NCI-H69 (cell line): ENCODE measurements around the gene ATRN.
"Not testable (repeated sequence)": the region's sequence is repeated elsewhere in the genome, so short reads cannot be mapped to it uniquely, and the experiment has no call there.

ENCODE experiments used
- DNase-seq: peaks from one replicate; lab custom pipeline; 2025; lab: John Stamatoyannopoulos, UW

The ATRN gene

DNA sequence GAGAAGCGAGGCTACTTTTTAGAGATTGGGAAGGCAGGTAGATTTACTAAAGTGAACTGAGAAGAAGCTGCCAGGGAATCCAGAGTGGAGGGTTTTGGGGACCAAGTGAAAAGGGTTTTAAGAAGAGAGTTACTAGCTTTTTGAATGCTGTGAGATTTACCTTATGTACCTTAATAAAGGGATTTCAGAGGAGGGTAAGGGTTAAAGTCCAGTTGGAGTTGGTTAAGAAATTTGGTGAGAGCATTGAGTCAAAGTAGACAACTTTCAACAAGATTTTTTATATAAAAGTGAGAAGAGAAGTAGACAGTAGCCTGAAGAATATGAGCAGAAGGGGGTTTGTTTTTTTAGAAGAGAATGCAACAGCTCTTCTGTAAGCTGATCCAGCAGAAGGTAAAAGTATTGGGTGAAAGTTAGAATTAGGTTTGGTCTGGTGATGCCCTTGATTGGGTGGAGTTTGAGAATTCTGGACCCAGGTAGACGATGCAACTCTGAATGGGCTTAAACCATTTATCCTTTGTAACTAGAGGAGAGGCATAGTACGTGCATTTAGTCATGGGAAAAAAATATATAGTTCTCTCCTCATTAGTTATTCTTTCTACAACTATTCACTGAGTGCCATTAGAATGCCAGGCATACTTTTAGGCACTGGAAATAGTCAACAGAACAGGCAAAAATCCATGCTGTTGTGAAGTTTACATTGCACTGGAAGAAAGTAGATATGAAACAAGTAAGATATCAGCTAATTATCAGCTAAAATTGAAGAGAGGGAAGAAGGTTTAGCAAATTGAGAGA is 44.8 kb downstream of the ATRN start:
- no peak for DNase-seq

DNA sequence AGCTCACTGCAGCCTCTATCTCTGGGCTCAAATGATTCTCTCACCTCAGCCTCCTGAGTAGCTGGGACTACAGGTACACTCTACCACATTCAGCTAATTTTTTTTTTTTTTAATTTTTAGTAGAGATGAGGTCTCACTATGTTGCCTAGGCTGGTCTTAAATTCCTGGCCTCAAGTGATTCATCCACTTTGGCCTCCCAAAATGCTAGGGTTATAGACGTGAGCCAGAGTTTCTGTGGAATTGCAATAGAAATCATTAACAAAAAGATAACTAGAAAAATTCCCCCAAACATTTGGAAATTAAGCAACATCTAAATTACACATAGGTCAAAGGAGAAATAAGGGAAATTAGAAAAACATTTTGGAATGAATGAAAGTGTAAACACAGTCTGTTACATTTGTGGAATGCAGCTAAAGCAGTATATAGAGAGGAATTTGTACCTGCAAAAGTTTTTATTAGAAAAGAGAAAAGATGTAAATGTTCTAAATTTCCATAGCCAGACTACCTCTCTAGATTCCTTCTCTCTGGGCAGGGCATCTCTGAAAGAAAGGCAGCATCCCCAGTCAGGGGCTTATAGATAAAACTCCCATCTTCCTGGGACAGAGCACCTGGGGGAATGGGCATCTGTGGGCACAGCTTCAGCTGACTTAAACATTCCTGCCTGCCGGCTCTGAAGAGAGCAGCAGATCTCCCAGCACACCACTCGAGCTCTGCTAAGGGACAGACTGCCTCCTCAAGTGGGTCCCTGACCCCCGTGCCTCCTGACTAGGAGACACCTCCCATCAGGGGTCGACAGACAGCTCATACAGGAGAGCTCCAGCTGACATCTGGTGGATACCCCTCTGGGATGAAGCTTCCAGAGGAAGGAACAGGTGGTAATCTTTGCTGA is 51.3 kb downstream of the ATRN start:
- no peak for DNase-seq

DNA sequence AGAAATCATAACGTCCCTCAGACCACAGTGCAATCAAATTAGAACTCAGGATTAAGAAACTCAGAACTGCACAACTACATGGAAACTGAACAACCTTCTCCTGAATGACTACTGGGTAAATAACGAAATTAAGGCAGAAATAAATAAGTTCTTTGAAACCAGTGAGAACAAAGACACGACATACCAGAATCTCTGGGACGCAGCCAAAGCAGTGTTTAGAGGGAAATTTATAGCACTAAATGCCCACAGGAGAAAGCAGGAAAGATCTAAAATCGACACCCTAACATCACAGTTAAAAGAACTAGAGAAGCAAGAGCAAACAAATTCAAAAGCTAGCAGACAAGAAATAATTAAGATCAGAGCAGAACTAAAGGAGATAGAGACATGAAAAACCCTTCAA is 53.9 kb downstream of the ATRN start:
- not testable (repeated sequence) for DNase-seq

DNA sequence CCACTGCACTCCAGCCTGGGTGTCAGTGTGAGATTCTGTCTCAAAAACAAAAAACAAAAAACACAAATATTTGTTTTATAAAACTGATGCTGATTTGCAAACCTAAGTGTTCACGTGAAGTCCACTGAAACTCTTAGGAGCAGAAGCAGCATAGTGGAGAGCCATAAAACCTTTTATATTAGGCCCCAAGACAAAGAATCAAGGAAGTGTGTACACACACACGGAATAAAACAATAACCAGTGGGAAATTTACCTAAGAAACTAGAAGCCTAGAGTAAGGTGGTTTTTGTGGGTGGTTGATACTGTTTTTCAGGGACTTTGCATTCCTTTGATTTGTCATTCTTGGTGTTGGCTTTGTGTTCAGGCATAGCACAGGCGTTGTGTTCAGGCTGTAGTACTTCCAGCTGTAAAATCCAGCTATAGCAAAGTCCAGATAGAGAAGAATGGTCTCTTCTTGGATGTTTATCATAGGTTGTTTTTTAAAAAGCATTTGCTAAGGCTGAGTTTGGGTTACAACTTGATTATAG is 61.3 kb downstream of the ATRN start:
- no peak for DNase-seq

DNA sequence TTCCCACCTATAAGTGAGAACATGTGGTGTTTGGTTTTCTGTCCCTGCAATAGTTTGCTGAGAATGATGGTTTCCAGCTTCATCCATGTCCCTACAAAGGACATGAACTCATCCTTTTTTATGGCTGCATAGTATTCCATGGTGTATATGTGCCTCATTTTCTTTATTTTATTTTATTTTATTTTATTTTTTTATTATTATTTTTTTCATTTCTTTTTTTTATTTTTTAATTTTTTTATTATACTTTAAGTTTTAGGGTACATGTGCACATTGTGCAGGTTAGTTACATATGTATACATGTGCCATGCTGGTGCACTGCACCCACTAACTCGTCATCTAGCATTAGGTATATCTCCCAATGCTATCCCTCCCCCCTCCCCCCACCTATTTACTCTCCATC is 66.9 kb downstream of the ATRN start:
- not testable (repeated sequence) for DNase-seq

- no peak for DNase-seq
Measured at GRCh38 chr20:3539311-3540107, 68.7 kb downstream of the ATRN start.

DNA sequence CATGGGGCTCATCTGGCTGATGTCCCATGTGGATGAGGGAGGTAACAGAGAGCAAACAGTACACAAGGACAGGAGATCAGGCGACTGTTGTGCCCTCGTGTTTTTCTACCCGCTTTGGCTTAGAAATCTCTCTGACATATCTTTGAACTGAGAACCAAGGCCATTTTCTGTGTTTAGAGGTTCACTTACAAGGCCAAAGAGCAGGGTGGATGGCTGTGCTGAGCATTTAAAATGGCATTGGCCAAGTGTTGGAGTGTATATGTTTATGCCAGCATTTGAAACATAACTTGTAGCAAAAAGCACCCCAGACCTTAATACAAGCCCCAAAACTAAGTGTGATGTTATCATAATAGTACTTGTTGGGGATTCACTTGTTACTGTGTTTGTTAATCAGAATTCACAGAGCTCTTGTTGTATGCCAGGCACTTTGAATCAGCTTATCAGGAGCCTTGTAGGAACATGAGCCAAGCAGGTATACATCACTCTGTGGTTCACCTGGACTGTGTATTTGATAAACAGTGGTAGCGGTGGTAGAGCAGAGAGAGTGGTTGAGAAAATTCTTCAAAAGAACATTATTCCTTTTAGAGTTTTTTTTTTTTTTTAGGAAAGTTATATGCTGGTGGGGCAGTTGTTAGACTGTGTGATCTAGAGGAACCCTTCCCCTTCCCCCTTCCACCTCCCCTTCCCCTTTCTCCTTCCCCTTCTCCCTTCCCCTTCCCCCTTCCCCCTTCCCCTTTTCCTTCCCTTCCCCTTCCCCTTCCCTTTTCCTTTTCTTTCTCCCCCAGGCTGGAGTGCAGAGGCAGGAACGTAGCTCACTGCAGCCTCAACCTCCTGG is 71.3 kb downstream of the ATRN start:
- no peak for DNase-seq

- DNase-seq, result no peak
Measured at GRCh38 chr20:3543901-3544507, 73.2 kb downstream of the ATRN start.

GRCh38 chr20:3545401-3545925 is 74.6 kb downstream of the ATRN start:
- no peak for DNase-seq

DNA sequence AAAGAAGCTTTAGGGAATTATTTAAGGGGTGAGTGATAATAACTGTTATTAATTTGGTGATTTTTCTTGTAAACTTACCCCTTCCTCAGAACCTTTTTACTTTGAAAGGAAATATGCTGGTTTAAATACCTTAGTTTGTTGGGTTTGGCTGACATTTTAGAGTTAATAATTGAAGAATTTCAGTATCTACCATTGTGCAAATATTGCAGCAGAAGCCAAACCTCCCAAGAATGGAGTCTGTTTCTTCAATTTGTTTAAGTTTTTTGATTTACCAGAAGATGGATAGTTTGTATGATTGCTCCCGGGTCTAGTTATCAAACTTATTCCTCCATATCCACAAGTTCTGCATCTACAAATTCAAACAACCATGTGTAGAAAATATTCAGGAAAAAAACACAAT is 77.1 kb downstream of the ATRN start:
- no peak for DNase-seq

DNA sequence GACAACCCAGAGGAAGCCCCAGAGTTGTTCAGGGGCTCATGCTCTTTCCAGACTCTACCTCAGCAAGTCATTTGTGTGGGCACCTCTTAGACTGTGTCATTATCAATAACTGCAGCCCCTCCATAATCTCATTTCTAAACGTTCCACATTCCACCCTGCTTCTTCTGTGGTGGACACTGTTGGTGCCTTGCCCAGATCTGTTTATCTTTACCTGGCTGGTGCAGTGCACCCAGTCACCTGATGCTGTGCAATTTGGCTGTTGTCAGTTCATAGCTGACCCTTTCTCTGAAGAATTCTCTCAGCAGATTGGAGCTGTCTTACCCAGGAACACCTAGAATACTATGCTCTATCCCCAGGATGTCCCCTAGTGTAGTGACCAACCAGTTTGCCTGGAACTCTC is 80.0 kb downstream of the ATRN start:
- DNase-seq, result no peak

DNA sequence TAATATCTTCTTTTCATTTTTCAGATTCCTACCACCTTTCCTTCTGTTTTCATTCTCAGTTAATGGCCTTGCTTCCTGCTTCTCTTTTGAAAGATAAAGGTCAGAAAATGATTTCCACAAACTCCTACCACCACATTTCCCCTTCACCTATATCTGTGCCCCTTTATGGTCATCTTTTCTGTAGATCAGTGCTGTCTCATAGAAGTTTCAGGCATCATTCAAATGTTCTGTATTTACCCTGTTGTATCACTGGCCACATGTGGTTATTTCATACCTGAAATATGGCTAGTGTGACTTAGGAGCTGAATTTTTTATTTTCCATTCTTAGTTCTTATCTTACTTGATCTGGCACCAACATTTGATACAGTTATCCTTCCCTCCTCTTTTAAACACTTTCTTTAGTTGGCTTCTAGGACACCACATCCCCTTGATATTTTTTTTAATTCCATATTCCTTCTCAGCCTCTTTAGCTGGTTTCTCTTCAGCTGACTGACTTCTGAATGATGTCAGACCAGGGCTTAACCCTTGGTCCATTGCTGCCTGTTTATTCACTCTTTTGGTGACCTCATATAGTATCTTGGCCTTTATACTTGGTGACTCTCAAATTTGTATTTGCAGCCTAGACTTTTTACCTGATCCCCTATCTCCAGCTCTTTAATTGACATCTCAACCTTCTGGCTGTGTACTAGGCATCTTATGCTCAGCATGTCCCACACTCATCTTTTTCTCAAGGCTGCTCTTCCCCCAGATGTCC is 81.0 kb downstream of the ATRN start:
- DNase-seq, result no peak

DNA sequence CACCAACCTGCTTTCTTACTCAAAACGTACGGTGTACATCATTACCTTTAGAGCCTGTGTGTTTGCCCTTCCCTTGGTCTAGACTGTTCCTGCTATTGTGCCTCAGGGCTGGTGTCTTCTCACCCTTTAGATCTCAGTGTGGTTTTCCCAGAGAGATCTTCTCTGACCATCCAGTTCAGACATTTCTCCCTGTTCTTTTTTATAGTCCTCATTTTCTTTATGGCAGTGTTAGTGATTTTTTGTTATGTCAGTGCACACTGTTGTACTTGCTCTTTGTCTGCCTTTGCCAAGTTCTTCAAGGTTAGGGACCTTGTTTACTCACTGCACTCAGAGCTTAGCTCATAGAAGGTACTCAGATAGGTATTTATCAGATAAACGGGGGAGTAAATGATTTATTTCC is 82.8 kb downstream of the ATRN start:
- no peak for DNase-seq

GRCh38 chr20:3557237-3557785 is 86.5 kb downstream of the ATRN start:
- DNase-seq, result no peak

GRCh38 chr20:3559231-3559630 is 88.4 kb downstream of the ATRN start:
- DNase-seq, result no peak

DNA sequence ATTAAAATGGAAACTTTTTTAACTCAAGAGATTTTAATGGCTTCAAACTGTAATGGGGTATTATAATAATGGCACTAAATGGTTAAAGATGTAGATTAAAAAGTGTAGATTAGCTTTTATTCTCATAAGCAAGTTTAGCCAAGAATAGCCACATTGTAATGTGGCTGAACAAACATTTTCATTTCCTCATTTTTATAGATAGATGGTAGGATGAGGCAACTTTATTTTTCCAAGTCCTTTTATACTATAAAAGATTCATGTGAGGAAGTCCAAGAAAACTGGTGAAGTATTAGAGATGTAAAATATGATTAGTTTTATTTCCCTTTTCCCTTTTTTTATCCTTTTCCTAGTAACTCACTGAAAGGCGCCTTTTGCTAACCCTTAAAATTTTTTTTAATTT is 88.8 kb downstream of the ATRN start:
- DNase-seq, result no peak

DNA sequence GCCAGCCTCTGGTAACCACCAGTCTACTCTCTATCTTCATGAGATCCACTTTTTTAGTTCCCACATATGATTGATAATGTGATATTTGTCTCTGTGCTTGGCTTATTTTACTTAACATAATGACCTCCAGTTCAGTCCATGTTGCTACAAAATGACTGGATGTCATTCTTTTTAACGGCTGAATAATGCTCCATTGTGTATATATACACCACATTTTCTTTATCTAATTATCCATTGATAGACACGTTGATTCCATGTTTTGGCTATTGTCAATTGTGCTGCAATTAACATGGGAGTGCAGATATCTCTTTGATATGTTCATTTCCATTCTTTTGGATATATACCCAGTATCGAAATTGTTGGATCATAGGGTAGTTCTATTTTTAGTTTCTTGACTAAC is 89.3 kb downstream of the ATRN start:
- DNase-seq, result no peak

GRCh38 chr20:3560578-3560977 is 89.8 kb downstream of the ATRN start:
- DNase-seq, result no peak

DNA sequence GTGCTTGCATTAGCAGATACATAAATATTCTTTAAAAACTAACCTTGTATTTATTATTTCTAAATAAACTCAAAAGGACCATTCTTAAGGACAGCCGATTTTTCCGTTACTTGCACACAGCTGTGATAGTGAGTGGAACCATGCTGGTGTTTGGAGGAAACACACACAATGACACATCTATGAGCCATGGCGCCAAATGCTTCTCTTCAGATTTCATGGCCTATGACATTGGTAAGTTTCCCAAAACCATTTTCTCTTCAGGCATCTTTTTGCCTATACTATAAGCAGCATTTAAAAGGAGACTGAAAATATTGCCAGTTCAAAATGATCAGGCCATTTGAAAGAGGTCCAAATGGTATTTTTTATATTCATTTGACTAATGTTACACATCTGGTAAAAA is 92.3 kb downstream of the ATRN start:
- no peak for DNase-seq
